H4 (cell line): ENCODE results near the gene TEX13B. TPM values are rescaled to one million over a fixed set of nuclear protein-coding genes. Genes with fewer than 3 reads are reported as not detected.
"Not testable (repeated sequence)": the region's sequence is repeated elsewhere in the genome, so short reads cannot be mapped to it uniquely, and the experiment has no call there.

Experiments used
- DNase-seq: peaks from one replicate; pipeline ENCODE4 v3.0.0-alpha.2; 2015; ENCODE audit warnings: low spot score
- total RNA-seq: library from RNA; depleted of rRNA; stranded (reverse); fragments of >200 nt; shearing (Covaris generic); gene quantifications from 2 replicates; pipeline ENCODE4 v1.2.3, GENCODE V29; 2014; rRNA removed

The TEX13B gene, protein sequence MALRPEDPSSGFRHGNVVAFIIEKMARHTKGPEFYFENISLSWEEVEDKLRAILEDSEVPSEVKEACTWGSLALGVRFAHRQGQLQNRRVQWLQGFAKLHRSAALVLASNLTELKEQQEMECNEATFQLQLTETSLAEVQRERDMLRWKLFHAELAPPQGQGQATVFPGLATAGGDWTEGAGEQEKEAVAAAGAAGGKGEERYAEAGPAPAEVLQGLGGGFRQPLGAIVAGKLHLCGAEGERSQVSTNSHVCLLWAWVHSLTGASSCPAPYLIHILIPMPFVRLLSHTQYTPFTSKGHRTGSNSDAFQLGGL
- not detected in 2 replicates for total RNA-seq

DNA sequence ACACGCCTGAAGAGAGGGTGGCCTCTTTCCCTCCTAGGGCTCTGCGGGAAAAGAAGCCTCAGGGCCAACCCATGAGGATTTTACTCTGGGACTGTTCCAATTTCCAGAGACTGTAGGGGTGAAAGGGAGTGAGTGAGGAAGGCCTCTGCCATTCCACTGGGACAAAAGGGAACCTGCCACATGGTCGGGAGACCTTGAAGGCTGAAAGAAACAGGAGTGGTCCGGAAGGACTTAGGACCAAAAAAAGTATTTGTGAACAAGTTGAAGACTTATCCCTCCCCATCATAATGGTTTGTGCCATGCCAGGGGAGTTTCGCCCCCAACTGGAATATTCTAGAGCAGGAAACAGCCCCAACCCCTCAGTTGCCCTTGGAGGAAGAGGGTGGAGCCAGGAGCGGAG is at the start of gene TEX13B:
Gene TEX13B, minus strand, starts transcription at position 15 of the 400 bp plus-strand sequence. CDS start 243 bp downstream, outside the sequence.
- DNase-seq: no peak

- DNase-seq: no peak
Measured at GRCh38 chrX:108029928-108030711, 48.0 kb upstream of the TEX13B start.

DNA sequence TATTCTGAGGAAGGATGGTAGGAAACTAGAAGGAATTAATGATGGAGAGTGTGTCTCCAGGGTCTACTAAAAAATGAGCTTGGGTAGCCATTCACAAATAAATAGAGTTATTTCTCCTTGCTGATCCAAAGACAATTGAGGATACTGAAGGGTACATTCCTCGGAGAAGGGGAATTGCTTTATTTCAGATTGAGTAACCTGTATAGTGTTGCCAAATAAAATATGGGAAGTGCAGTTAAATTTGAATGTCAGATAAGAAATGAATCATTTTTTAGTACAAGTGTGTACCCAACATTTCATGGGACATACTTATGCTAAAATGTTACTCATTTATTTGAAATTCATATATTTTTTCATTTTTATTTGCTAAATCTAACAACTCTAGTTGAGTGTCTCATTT is 46.7 kb upstream of the TEX13B start:
- no peak for DNase-seq

DNA sequence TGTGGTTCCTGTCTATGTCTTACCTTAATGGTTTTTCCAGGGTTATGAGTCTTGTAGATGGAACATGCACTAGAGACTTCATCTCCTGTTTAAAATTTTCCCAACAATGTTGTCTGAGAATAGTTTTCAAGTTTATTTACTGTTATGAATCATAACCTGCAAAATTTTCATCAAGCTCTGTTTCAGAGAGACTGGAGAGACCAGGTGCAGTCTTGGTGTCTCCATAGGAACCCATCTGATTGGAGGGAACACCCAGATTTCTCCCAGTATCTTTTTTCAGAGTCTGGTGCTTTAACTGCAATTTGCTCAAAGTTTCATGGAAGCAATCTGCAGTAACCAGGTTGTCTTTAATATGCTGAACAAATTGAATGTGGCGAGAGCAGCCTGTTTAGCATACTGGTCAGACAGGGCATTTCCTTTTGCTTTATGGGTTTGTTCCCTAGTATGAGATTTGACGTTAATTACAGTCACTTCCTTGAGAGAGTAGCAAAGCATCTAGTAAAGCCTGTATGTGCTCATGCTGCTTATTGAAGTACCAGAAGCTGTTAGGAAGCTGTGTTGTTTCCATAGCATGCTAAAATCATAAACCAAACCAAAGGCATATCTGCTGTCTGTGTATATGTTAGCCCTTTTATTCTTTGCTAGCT is 43.9 kb upstream of the TEX13B start:
- no peak for DNase-seq

GRCh38 chrX:108025376-108025775 is 43.2 kb upstream of the TEX13B start:
- DNase-seq: no peak

DNA sequence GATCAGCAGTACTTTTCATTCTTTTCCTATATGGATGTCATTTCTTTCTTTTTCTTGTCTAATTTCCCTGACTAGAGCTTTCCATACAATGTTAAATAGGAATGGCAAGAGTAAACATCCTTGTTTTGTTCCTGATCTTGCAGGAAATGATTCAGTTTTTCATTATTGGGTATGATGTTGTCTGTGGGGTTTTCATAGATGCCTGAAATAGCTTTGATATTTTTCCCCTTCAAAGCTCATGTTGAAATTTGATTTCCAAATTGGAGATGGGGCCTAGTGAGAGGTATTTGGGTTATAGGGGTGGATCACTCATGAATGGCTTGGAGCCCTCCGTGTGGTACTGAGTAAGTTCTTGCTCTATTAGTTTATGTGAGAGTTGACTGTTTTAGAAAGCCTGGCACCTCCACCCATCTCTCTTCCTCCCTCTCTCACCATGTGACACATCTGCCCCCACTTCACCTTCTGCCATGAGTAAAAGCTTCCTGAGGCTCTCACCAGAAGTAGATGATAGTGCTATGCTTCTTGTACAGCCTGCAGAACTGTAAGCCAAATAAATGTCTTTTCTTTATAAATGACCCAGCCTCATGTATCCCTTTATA is 40.4 kb upstream of the TEX13B start:
- DNase-seq: no peak

GRCh38 chrX:108020631-108021030 is 38.5 kb upstream of the TEX13B start:
- DNase-seq: peak; percentile 6

DNA sequence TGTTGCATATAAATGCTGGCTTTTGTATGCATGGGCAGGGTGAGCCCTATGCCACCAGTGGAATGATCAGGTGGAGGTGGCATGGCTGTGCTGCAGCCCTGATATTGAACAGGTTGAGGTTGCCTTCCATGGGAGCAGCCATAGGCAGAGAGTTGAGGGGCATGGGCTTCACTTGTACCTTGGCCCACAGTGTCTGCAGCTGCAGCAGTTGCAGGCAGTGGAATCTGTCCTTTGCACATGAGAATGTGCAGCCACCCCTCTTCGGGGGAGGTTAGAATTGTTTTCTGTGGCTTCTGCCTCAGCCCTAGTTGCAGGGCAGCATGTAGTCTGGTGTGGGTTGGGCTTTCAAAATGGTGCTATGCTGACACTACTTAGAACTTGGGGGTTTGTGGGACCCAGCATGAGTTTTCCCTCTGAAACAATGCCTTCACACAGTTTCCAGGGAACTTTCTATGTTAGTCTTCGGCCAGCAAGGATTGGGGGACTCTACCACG is 37.3 kb upstream of the TEX13B start:
- no peak for DNase-seq

DNA sequence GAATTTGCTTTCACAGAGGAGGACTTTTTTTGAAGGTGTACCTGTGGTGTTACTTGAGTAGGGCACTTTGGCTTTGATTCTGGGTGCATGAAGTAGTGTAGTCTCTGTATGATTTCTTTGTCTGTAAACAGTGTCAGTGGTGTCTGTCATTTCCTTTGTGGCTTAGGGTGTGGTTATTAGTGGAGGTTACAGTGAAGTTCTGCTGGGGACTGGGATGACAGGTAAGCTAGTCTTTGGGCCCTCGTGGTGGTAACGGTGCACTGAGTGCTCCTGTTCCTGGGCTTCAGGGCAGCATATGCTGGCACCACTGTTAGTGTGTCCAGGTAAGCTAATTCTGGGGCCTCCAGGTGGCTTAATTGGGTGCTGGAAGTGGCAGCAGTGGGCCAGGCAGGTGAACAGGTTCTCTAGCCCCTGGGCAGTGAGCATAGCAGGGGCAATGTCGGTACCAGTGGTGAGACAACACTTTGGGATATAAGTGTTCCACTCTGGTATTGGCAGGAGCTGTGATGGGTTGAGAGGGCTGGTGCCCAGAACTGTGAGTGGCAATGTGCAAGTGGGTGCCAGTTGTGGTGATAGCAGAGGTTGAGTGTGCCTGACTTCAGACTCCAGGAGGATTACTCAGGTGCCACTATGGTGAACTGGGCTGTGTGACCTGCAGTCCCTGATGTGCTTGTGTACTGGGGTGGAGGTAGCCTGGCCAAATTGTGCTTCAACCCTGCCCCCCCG is 36.6 kb upstream of the TEX13B start:
- no peak for DNase-seq

GRCh38 chrX:108001218-108001814 is 19.1 kb upstream of the TEX13B start:
- peak; percentile 71 for DNase-seq

DNA sequence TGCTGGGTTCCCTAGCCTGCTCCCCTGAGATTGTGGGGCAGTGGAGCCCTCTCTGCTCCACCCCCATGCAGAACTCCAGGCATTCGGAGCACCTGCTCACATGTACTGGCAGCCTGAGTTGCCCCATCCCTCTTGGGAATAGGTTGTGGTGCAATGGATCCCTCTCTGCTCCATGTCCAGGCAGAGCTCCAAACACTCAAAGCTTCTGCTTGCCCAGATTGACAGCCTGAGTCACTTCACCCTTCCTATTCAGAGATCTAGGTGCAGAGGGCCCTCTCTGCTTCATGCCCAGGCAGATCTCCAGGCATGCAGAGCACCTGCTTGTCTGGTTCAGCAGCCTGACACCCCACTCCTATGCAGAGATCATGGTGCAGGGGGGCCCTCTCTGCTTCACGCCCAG is 18.6 kb upstream of the TEX13B start:
- DNase-seq: no peak

- DNase-seq: no peak
Measured at GRCh38 chrX:107996124-107996523, 14.0 kb upstream of the TEX13B start.

GRCh38 chrX:107985033-107985432 is 2.9 kb upstream of the TEX13B start:
- DNase-seq: no peak

GRCh38 chrX:107979534-107979933 is 2.6 kb downstream of the TEX13B start:
- DNase-seq: no peak

GRCh38 chrX:107978707-107979307 is 3.4 kb downstream of the TEX13B start:
- peak; percentile 9 for DNase-seq

GRCh38 chrX:107978071-107978470 is 4.1 kb downstream of the TEX13B start:
- DNase-seq: no peak

- no peak for DNase-seq
Measured at GRCh38 chrX:107971636-107972035, 10.5 kb downstream of the TEX13B start.

GRCh38 chrX:107970073-107970472 is 12.1 kb downstream of the TEX13B start:
- no peak for DNase-seq

DNA sequence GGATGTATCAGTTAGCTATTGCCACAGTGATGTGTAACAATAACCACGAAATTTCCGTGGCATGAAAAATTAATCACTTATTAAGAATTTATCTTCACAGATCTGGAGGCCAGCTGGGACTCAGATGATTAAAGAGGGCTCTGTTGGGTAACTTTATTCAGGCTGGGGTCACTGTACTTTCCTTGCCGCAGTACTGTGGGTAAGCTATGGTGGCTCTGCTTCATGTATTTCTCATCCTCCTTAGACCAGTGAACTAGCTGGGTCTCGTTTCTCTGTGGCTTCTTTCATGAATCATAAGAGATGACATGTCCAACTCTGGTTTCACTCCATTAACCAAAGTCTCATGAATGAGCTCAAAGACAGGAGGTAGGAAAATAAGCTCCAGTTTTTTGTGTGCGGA is 13.5 kb downstream of the TEX13B start:
- DNase-seq: no peak

DNA sequence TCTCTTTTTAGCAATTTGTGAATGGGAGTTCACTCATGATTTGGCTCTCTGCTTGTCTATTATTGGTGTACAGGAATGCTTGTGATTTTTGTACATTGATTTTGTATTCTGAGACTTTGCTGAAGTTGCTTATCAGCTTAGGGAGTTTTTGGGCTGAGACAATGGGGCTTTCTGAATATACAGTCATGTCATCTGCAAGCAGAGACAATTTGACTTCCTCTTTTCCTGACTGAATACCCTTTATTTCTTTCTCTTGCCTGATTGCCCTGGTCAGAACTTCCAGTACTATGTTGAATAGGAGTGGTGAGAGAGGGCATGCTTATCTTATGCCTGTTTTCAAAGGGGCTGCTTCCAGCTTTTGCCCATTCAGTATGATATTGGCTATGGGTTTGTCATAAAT is 26.8 kb downstream of the TEX13B start:
- not testable (repeated sequence) for DNase-seq

GRCh38 chrX:107940095-107940494 is 42.1 kb downstream of the TEX13B start:
- DNase-seq: peak; percentile 72
